Activated T-cell treated with anti-CD3 and anti-CD28 coated beads, Interleukin-2, amount 50 U/mL, for 4 hours (primary cell): Measurements from ENCODE around the gene ATP11A. TPM values are rescaled to one million over a fixed set of nuclear protein-coding genes. Genes with fewer than 3 reads are reported as not detected.
"Not testable (repeated sequence)": the region's sequence is repeated elsewhere in the genome, so short reads cannot be mapped to it uniquely, and the experiment has no call there.

ENCODE experiments used
- ATAC-seq, 2 donors: fragments of 200-7000 bp; cut with Tn5 transposase; one replicate each; pipeline ENCODE4 v1.10.0; 2021
- DNase-seq: peaks from one replicate; pipeline ENCODE4 v3.0.0-alpha.2; 2020
- H3K27me3 Mint-ChIP-seq: one replicate; pipeline ENCODE4 v1.8.0; 2021; ENCODE audit warnings: low read depth, mixed read lengths
- H3K36me3 Mint-ChIP-seq: one replicate; pipeline ENCODE4 v1.8.0; 2022; ENCODE audit warnings: mixed read lengths; ENCODE audit not compliant: insufficient read depth
- H3K4me1 Mint-ChIP-seq: one replicate; pipeline ENCODE4 v1.8.0; 2021; ENCODE audit warnings: low read depth, mixed read lengths
- H3K4me3 Mint-ChIP-seq: one replicate; pipeline ENCODE4 v1.8.0; 2021; ENCODE audit warnings: mild to moderate bottlenecking, moderate library complexity, mixed read lengths
- H3K9me3 Mint-ChIP-seq: one replicate; pipeline ENCODE4 v1.8.0; 2021; ENCODE audit warnings: mixed read lengths
- total RNA-seq, 3 donors: library from RNA; stranded (reverse); gene quantifications; one replicate each; pipeline ENCODE4 v1.2.1, GENCODE V29; 2021

Gene ATP11A
- total RNA-seq, 3 donors from 2014 or later: 34.7 to 40.8 (median 35.6) TPM

DNA sequence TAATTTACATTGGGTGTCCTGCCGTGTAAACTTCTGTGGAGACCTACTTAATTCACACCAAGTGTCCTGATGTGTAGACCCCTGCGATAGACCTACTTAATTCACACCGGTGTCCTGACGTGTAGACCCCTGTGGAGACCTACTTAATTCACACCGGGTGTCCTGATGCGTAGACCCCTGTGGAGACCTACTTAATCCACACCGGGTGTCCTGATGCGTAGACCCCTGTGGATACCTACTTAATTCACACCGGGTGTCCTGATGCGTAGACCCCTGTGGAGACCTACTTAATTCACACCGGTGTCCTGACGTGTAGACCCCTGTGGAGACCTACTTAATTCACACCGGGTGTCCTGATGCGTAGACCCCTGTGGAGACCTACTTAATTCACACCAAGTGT lies 97.0 kb downstream of the ATP11A start:
- H3K4me3 Mint-ChIP-seq, DNase-seq, ATAC-seq, H3K9me3 Mint-ChIP-seq, H3K27me3 Mint-ChIP-seq, H3K4me1 Mint-ChIP-seq: not testable (repeated sequence)
- peaks cover 10% of the 10 kb centered on the region for H3K36me3 Mint-ChIP-seq

DNA sequence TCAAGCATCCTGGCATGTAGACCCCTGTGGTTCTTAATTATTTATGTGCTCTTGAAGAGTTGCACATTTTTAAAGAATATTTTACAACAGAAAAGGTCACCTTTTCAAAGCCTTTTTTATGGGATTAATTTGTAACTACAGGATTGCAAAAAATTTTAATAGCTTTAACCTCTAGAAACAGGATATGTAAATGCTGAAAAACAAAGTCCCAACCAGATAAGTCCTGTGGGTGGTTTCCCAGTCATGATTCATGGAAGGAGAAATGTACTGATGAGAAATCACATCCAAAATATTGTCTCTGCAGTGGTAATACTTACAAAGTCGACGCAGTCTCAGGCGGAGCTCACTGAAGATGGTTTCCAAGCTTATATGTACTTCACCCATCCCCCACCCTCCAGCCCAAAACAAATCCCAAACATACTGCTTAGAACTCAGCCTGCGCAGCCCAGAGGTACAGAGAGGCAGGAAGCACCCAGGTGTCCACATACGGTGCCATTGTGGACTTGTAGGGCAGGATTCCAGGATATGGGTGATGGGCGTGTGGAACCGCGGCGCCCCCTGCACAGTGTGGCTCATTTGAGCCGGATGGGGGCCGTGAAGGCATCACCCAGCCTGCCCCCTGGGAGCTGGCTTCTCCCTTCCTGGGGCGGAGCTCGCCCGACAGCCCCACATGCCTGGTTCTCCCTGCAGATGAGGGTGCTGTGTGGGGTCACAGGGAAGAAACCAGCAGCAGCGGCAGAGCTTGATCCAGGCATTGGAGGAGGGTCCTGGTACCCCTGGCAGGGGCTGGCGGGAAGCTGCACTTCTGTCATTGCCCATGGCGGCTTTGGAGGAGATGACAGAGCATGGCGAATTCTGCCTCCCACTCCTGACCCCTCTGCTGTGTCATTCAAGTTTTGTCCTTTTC lies 101.2 kb downstream of the ATP11A start:
- ATAC-seq: no peak
- peaks cover 6% of the 10 kb centered on the region for H3K4me1 Mint-ChIP-seq
- no peaks in the 10 kb centered on the region for H3K27me3 Mint-ChIP-seq
- peaks cover 8% of the 10 kb centered on the region for H3K36me3 Mint-ChIP-seq
- H3K4me3 Mint-ChIP-seq: no peak overlapping the region
- no peak for DNase-seq
- H3K9me3 Mint-ChIP-seq: no peaks in the 10 kb centered on the region

GRCh38 chr13:112791663-112792440 lies 102.0 kb downstream of the ATP11A start:
- ATAC-seq (no peak), DNase-seq (no peak)
- H3K4me3 Mint-ChIP-seq: no peak overlapping the region
- H3K9me3 Mint-ChIP-seq: no peaks in the 10 kb centered on the region
- no peaks in the 10 kb centered on the region for H3K27me3 Mint-ChIP-seq
- peaks cover 11% of the 10 kb centered on the region for H3K36me3 Mint-ChIP-seq
- H3K4me1 Mint-ChIP-seq: peaks cover 6% of the 10 kb centered on the region

GRCh38 chr13:112792511-112792910 lies 102.7 kb downstream of the ATP11A start:
- Mint-ChIP-seq H3K4me1 (peaks cover 6% of the 10 kb centered on the region), H3K4me3 (no peak overlapping the region), H3K36me3 (peaks cover 14% of the 10 kb centered on the region), H3K27me3 (no peaks in the 10 kb centered on the region), H3K9me3 (no peaks in the 10 kb centered on the region)
- ATAC-seq: no peak
- no peak for DNase-seq

- H3K4me3 Mint-ChIP-seq: no peak overlapping the region
- ATAC-seq (no peak), DNase-seq (no peak)
- peaks cover 6% of the 10 kb centered on the region for H3K4me1 Mint-ChIP-seq
- no peaks in the 10 kb centered on the region for H3K27me3 Mint-ChIP-seq
- peaks cover 20% of the 10 kb centered on the region for H3K36me3 Mint-ChIP-seq
- H3K9me3 Mint-ChIP-seq: peaks cover 3% of the 10 kb centered on the region
Measured at GRCh38 chr13:112793545-112794445, 104.0 kb downstream of the ATP11A start.

DNA sequence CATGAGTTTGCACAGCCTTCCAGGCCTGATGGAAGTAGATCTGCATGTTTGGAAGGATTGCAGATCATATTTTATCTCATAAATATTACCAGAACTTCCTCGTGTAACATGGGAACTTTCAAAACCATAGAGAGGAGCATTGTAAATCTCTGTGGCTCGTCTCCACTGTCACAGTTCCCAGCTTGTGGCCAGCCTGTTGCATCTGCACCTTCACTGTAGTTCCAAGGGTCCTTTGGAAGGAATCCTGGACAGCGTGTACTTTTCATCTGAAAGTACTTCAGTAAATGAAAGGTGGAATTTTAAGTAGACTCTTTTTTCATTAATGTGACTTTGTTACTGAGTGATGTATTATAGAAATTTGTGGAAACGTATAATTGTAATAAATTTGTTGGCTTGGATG lies 105.4 kb downstream of the ATP11A start:
- no peak overlapping the region for H3K4me3 Mint-ChIP-seq
- H3K36me3 Mint-ChIP-seq: peaks cover 29% of the 10 kb centered on the region
- no peak for DNase-seq
- no peaks in the 10 kb centered on the region for H3K27me3 Mint-ChIP-seq
- peaks cover 6% of the 10 kb centered on the region for H3K4me1 Mint-ChIP-seq
- ATAC-seq: no peak
- H3K9me3 Mint-ChIP-seq: peaks cover 10% of the 10 kb centered on the region

DNA sequence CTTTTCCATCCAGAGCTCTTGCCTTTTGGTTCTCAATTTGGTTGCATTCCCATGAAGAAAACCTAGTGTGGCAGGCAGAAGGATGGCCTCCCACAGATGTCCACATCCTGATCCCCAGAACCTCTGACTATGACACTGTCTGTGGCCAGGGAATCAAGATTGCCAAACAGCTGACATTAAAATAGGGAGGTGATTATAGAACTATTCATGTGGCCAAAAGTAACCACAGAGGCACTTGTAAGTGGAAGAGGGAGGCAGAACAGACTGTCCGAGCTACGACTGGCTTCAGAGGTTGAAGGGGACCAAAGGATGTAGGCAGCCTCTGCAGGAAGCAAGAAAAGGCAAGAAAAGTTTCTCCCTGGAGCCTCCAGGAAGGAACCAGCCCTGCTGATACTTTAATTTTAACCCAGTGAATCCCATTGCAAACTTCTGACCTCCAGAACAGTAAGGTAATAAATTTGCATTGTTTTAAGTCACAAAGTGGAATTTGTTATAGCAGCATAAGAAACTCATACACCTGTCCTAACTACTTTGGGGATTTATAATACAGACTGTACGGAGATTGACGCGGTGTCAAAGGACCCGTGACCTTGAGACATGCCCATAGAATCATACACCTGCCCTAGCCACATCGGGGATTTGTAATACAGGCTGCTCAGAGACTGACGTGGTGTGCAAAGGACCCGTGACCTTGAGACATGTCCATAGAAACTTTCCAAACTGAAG lies 106.5 kb downstream of the ATP11A start:
- DNase-seq (no peak), ATAC-seq (no peak)
- Mint-ChIP-seq H3K9me3 (peaks cover 10% of the 10 kb centered on the region), H3K27me3 (no peaks in the 10 kb centered on the region), H3K4me3 (no peak overlapping the region), H3K4me1 (peaks cover 6% of the 10 kb centered on the region), H3K36me3 (peaks cover 29% of the 10 kb centered on the region)

- Mint-ChIP-seq H3K4me1 (peaks cover 6% of the 10 kb centered on the region), H3K27me3 (no peaks in the 10 kb centered on the region), H3K36me3 (peaks cover 29% of the 10 kb centered on the region), H3K9me3 (peaks cover 10% of the 10 kb centered on the region), H3K4me3 (no peak overlapping the region)
- ATAC-seq (no peak), DNase-seq (no peak)
Measured at GRCh38 chr13:112799394-112799793, 109.6 kb downstream of the ATP11A start.

- peaks cover 6% of the 10 kb centered on the region for H3K4me1 Mint-ChIP-seq
- peaks cover 10% of the 10 kb centered on the region for H3K9me3 Mint-ChIP-seq
- H3K4me3 Mint-ChIP-seq: no peak overlapping the region
- no peaks in the 10 kb centered on the region for H3K27me3 Mint-ChIP-seq
- peaks cover 31% of the 10 kb centered on the region for H3K36me3 Mint-ChIP-seq
- ATAC-seq: no peak
- DNase-seq: no peak
Measured at GRCh38 chr13:112800057-112800456, 110.2 kb downstream of the ATP11A start.

- not testable (repeated sequence) for ATAC-seq, H3K27me3 Mint-ChIP-seq
- H3K36me3 Mint-ChIP-seq: peaks cover 32% of the 10 kb centered on the region
Measured at GRCh38 chr13:112800807-112801206, 111.0 kb downstream of the ATP11A start.

GRCh38 chr13:112802802-112803195 lies 113.0 kb downstream of the ATP11A start:
- DNase-seq (no peak), ATAC-seq (no peak)
- Mint-ChIP-seq H3K27me3 (no peaks in the 10 kb centered on the region), H3K36me3 (peaks cover 34% of the 10 kb centered on the region), H3K9me3 (peaks cover 10% of the 10 kb centered on the region), H3K4me1 (peaks cover 6% of the 10 kb centered on the region), H3K4me3 (no peak overlapping the region)

More at GRCh38 chr13:112800807-112801206, 111.0 kb downstream of the ATP11A start:
- H3K4me3 Mint-ChIP-seq, DNase-seq, H3K4me1 Mint-ChIP-seq, H3K9me3 Mint-ChIP-seq: not testable (repeated sequence)

- Mint-ChIP-seq H3K27me3 (no peaks in the 10 kb centered on the region), H3K4me1 (peaks cover 6% of the 10 kb centered on the region), H3K36me3 (peaks cover 31% of the 10 kb centered on the region), H3K4me3 (no peak overlapping the region), H3K9me3 (peaks cover 10% of the 10 kb centered on the region)
- DNase-seq: no peak
- no peak for ATAC-seq
Measured at GRCh38 chr13:112803422-112803821, 113.6 kb downstream of the ATP11A start.

DNA sequence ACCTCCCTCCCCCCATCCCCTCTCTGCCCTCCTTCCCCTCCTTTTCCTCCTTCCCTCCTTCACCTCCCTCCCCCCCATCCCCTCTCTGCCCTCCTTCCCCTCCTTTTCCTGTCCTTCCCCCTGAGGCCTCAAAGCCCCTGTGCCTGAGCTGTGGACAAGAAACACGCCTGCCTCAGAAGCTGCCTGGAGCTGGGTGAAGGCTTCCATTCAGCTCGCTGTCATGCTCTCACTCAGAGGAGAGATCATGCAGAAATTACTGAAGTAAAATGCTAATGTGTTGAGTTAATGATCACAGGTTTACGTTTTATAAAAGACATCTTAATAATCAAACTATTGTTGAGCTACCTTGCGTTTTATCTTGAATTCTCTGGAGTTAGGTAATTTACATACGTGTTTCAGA lies 114.5 kb downstream of the ATP11A start:
- no peak for ATAC-seq
- DNase-seq: no peak
- Mint-ChIP-seq H3K27me3 (no peaks in the 10 kb centered on the region), H3K4me1 (peaks cover 6% of the 10 kb centered on the region), H3K9me3 (peaks cover under 1% of the 10 kb centered on the region), H3K4me3 (no peak overlapping the region), H3K36me3 (peaks cover 26% of the 10 kb centered on the region)
